Keratinocyte (primary cell): ENCODE data around the gene KCNK7. TPM values are rescaled to one million over a fixed set of nuclear protein-coding genes. Genes with fewer than 3 reads are reported as not detected.

Experiments used
- DNase-seq: peaks from one replicate; pipeline ENCODE4 v3.0.0-alpha.2; 2011; ENCODE audit warnings: low read depth, missing footprints, low spot score
- FAIRE-seq: peaks from 2 replicates; lab custom pipeline; 2011; peaks lifted over from hg19 to GRCh38; lab: Jason Lieb, UNC
- H2AFZ ChIP-seq: 2 replicates; pipeline ENCODE4 v1.6.0; 2012; ENCODE audit warnings: low read length, control low read depth, inconsistent platforms; ENCODE audit not compliant: control insufficient read depth
- H3K27ac ChIP-seq: 2 replicates; pipeline ENCODE4 v1.5.1; 2011; ENCODE audit warnings: low read length; ENCODE audit not compliant: control insufficient read depth, insufficient read depth
- H3K27me3 ChIP-seq: 3 replicates; pipeline ENCODE4 v1.6.0; 2011; ENCODE audit warnings: low read length; ENCODE audit not compliant: control insufficient read depth, insufficient read depth; ENCODE audit errors: extremely low read depth
- H3K36me3 ChIP-seq, 2 experiments: 2 replicates in 1 of 2; 3 replicates in 1 of 2; pipeline ENCODE4 v1.5.1; 2011; ENCODE audit warnings: low read length in 2 of 2, mild to moderate bottlenecking in 1 of 2; ENCODE audit not compliant: control insufficient read depth in 2 of 2, insufficient read depth in 2 of 2; ENCODE audit errors: extremely low read depth in 1 of 2
- H3K4me1 ChIP-seq: 3 replicates; pipeline ENCODE4 v1.5.1; 2011; ENCODE audit warnings: low read length; ENCODE audit not compliant: control insufficient read depth, insufficient read depth; ENCODE audit errors: extremely low read depth
- H3K4me2 ChIP-seq: 3 replicates; pipeline ENCODE4 v1.6.0; 2011; ENCODE audit warnings: low read depth, low read length; ENCODE audit not compliant: control insufficient read depth, insufficient read depth; ENCODE audit errors: extremely low read depth
- H3K4me3 ChIP-seq, 3 experiments: fragments of 200-600 bp in 1 of 3; sonication (generic) in 1 of 3; 2 replicates in 2 of 3; 3 replicates in 1 of 3; pipeline ENCODE4 v1.5.1; 2011 to 2016; ENCODE audit warnings: low read length in 3 of 3, mild to moderate bottlenecking in 3 of 3, control low read depth in 2 of 3, inconsistent platforms in 1 of 3, low read depth in 1 of 3, mixed read lengths in 1 of 3, mixed run types in 1 of 3, moderate library complexity in 1 of 3; ENCODE audit not compliant: control insufficient read depth in 2 of 3, insufficient read depth in 2 of 3; ENCODE audit errors: extremely low read depth in 1 of 3
- H3K79me2 ChIP-seq: 2 replicates; pipeline ENCODE4 v1.6.0; 2012; ENCODE audit warnings: low read length; ENCODE audit not compliant: control insufficient read depth, insufficient read depth
- H3K9ac ChIP-seq: 3 replicates; pipeline ENCODE4 v1.6.0; 2011; ENCODE audit warnings: low read length; ENCODE audit not compliant: control insufficient read depth, insufficient read depth; ENCODE audit errors: extremely low read depth
- H3K9me1 ChIP-seq: 3 replicates; pipeline ENCODE4 v1.6.0; 2011; ENCODE audit warnings: low read length; ENCODE audit not compliant: control insufficient read depth, insufficient read depth; ENCODE audit errors: extremely low read depth
- H3K9me3 ChIP-seq: 2 replicates; pipeline ENCODE4 v1.5.1; 2012; ENCODE audit warnings: low read depth, low read length; ENCODE audit not compliant: control insufficient read depth
- H4K20me1 ChIP-seq: 3 replicates; pipeline ENCODE4 v1.6.0; 2011; ENCODE audit warnings: low read length; ENCODE audit not compliant: control insufficient read depth, insufficient read depth; ENCODE audit errors: extremely low read depth
- EZH2 ChIP-seq: IDR thresholded peaks from one replicate; pipeline ENCODE4 v1.6.1; 2012; ENCODE audit warnings: inconsistent platforms, mild to moderate bottlenecking, low read length, moderate library complexity
- dilution Hi-C: fragments of 300-500 bp; cut with MboI; formaldehyde crosslinking; loops from one replicate; pipeline ENCODE4 v1.7.0; 2020; ENCODE audit warnings: low sequenced_read_pairs; ENCODE audit not compliant: extremely low pct_ligation_motif_present
- polyA plus RNA-seq, 5 experiments: library from polyadenylated mRNA; depleted of rRNA in 3 of 5; stranded (reverse) in 3 of 5; stranded (forward) in 1 of 5; unstranded in 1 of 5; fragments of >200 nt; gene quantifications; 1 replicate in 1 of 5; 2 replicates in 3 of 5; 3 replicates in 1 of 5; pipeline versions ENCODE4 v1.2.1 to v1.2.3, GENCODE V29; 2011 to 2012; ENCODE audit warnings: missing spikeins in 2 of 5, low read depth in 1 of 5, low replicate concordance in 1 of 5
- TF ChIP-seq, protein P1 (sequence below), 3 experiments: IDR thresholded peaks in 1 of 3; conservative IDR thresholded peaks in 1 of 3; optimal IDR thresholded peaks in 1 of 3; 2 replicates in 2 of 3; 3 replicates in 1 of 3; pipeline versions ENCODE3 to v1.5.1; 2011; ENCODE audit warnings: low read length in 3 of 3, mild to moderate bottlenecking in 3 of 3, moderate library complexity in 2 of 3, control low read depth in 1 of 3, inconsistent platforms in 1 of 3; ENCODE audit not compliant: insufficient read depth in 2 of 3; ENCODE audit errors: extremely low read depth in 1 of 3

KCNK7 gene
- polyA plus RNA-seq, 1 donor (not counting 4 experiments of a cell fraction or from before 2014, with no cell fraction given) = 0.46 TPM

DNA sequence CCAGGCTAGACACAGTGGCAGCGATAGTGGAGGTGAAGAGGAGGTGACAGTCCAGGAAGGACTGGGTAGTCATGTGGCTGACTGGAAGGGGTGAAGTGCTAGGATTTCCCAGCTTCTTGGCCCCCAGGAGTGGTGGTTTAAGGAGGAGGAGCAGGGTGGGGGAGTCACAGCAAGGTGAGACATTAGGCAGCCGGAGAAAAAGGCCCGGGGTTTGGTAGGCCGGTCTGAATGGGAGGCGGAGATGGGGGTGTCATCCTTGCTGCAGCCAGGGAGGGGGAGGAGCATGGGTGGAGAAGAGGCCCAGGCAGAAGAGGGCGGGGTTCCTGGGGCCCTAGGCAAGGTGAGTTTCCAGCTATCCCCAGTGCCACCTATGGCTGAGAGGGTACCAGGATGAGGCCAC, 48.4 kb upstream of the KCNK7 start:
- no peak overlapping the region for H3K4me3 ChIP-seq

DNA sequence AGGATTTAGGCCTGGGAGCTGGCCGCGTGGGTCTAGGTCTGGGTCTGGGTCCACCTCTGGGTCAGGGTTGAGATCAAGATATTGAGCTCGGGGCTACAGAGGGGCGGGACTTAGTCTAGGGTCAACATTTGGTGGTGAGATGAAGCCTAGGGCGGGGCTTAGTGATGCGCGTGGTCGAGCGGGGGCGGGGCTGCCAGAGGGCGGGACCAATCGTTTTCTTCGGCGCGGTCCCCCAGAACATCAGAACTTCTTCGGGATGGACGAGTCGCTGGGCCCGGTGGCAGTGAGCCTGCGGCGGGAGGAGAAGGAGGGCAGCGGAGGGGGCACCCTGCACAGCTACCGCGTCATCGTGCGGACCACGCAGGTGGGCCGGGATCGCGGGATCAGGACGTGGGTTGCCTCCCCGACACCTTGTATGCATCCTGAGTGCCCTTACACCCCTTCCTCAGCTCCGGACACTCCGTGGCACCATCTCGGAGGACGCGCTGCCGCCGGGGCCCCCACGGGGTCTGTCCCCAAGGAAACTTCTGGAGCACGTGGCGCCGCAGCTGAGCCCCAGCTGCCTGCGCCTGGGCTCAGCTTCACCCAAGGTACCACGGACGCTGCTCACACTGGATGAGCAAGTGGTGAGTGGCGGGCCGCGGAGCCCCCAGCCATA, 46.5 kb upstream of the KCNK7 start:
- no peak for TF ChIP-seq EZH2
- TF ChIP-seq, protein P1, sequence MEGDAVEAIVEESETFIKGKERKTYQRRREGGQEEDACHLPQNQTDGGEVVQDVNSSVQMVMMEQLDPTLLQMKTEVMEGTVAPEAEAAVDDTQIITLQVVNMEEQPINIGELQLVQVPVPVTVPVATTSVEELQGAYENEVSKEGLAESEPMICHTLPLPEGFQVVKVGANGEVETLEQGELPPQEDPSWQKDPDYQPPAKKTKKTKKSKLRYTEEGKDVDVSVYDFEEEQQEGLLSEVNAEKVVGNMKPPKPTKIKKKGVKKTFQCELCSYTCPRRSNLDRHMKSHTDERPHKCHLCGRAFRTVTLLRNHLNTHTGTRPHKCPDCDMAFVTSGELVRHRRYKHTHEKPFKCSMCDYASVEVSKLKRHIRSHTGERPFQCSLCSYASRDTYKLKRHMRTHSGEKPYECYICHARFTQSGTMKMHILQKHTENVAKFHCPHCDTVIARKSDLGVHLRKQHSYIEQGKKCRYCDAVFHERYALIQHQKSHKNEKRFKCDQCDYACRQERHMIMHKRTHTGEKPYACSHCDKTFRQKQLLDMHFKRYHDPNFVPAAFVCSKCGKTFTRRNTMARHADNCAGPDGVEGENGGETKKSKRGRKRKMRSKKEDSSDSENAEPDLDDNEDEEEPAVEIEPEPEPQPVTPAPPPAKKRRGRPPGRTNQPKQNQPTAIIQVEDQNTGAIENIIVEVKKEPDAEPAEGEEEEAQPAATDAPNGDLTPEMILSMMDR (optimal IDR thresholded peaks at IDR 0.05 in 1 of 3, IDR thresholded peaks at IDR 0.05 in 1 of 3, conservative IDR thresholded peaks at IDR 0.05 in 1 of 3; ENCODE audit: extremely low read depth in 1 of 3, insufficient read depth in 2 of 3, low read length in 3 of 3) = no peak
- dilution Hi-C loops = no loop called here
- Histone ChIP-seq H3K9ac (no peak overlapping the region), H3K4me3 (no peak overlapping the region), H3K79me2 (no peaks in the 10 kb centered on the region), H3K9me3 (no peaks in the 10 kb centered on the region), H3K9me1 (peaks cover 2% of the 10 kb centered on the region), H3K4me1 (peaks cover 13% of the 10 kb centered on the region), H2AFZ (no peak overlapping the region), H3K27ac (no peak overlapping the region), H3K27me3 (no peaks in the 10 kb centered on the region), H4K20me1 (peaks cover 10% of the 10 kb centered on the region), H3K4me2 (no peak overlapping the region), H3K36me3 (no peaks in the 10 kb centered on the region)
- DNase-seq (no peak), FAIRE-seq (no peak)

More for the DNA sequence above, 48.4 kb upstream of the KCNK7 start:
- Histone ChIP-seq H3K36me3 (no peaks in the 10 kb centered on the region), H3K79me2 (no peaks in the 10 kb centered on the region), H3K9ac (no peak overlapping the region), H3K9me3 (no peaks in the 10 kb centered on the region), H3K4me1 (peaks cover 5% of the 10 kb centered on the region), H3K27ac (no peak overlapping the region), H3K27me3 (no peaks in the 10 kb centered on the region), H2AFZ (no peak overlapping the region), H4K20me1 (peaks cover 6% of the 10 kb centered on the region), H3K9me1 (peaks cover 2% of the 10 kb centered on the region), H3K4me2 (peak overlapping the region; percentile 6)
- DNase-seq (no peak), FAIRE-seq (no peak)
- dilution Hi-C loops = no loop called here
- no peak for TF ChIP-seq EZH2
- TF ChIP-seq, protein P1 (optimal IDR thresholded peaks at IDR 0.05 in 1 of 3, IDR thresholded peaks at IDR 0.05 in 1 of 3, conservative IDR thresholded peaks at IDR 0.05 in 1 of 3; ENCODE audit: extremely low read depth in 1 of 3, insufficient read depth in 2 of 3, low read length in 3 of 3) = no peak
